Skeletal muscle tissue (tissue), 4 donors: ENCODE data around the gene MARK4. TPM values are rescaled to one million over a fixed set of nuclear protein-coding genes. Genes with fewer than 3 reads are reported as not detected.

Source experiments
- H3K27ac ChIP-seq: one replicate; pipeline ENCODE4 v1.7.0; 2013; ENCODE audit warnings: mild to moderate bottlenecking, low read depth, low read length, inconsistent platforms
- H3K27me3 ChIP-seq, 3 donors: one replicate each; pipeline ENCODE4 v1.7.0; 2013; ENCODE audit warnings: low read length in 3 of 3; ENCODE audit not compliant: control insufficient read depth in 3 of 3, insufficient read depth in 3 of 3
- H3K36me3 ChIP-seq, 3 donors: one replicate each; pipeline ENCODE4 v1.7.0; 2013; ENCODE audit warnings: low read length in 3 of 3; ENCODE audit not compliant: control insufficient read depth in 3 of 3, insufficient read depth in 3 of 3
- H3K4me1 ChIP-seq, 3 donors: one replicate each; pipeline ENCODE4 v1.7.0; 2013; ENCODE audit warnings: low read length in 3 of 3, mild to moderate bottlenecking in 3 of 3; ENCODE audit not compliant: control insufficient read depth in 3 of 3, insufficient read depth in 3 of 3
- H3K4me3 ChIP-seq, 3 donors: one replicate each; pipeline ENCODE4 v1.7.0; 2013; ENCODE audit warnings: low read length in 3 of 3
- H3K9ac ChIP-seq, 3 donors: one replicate each; pipeline ENCODE4 v1.7.0; 2013; ENCODE audit warnings: low read length in 3 of 3, mild to moderate bottlenecking in 3 of 3, moderate library complexity in 2 of 3, low read depth in 1 of 3
- H3K9me3 ChIP-seq, 3 donors: one replicate each; pipeline ENCODE4 v1.7.0; 2013; ENCODE audit warnings: low read length in 3 of 3; ENCODE audit not compliant: control insufficient read depth in 3 of 3
- total RNA-seq: library from RNA; depleted of rRNA; stranded (reverse); fragments of >200 nt; gene quantifications from one replicate; pipeline ENCODE4 v1.2.3, GENCODE V29; 2014
- donor health status: Osteomylitis.

Gene MARK4
- total RNA-seq, 1 donor from 2014 or later = 15.7 TPM

GRCh38 chr19:45238556-45238955 lies 12.5 kb upstream of the MARK4 start:
- Histone ChIP-seq H3K9ac (no peak overlapping the region), H3K27me3 (peaks cover 19 to 37% (median 24%) of the 10 kb centered on the region in 3 donors), H3K27ac (no peak overlapping the region), H3K4me3 (no peak overlapping the region), H3K9me3 (no peaks in the 10 kb centered on the region), H3K4me1 (peaks cover 0 to 3% (median 0%) of the 10 kb centered on the region in 3 donors), H3K36me3 (no peaks in the 10 kb centered on the region)

DNA sequence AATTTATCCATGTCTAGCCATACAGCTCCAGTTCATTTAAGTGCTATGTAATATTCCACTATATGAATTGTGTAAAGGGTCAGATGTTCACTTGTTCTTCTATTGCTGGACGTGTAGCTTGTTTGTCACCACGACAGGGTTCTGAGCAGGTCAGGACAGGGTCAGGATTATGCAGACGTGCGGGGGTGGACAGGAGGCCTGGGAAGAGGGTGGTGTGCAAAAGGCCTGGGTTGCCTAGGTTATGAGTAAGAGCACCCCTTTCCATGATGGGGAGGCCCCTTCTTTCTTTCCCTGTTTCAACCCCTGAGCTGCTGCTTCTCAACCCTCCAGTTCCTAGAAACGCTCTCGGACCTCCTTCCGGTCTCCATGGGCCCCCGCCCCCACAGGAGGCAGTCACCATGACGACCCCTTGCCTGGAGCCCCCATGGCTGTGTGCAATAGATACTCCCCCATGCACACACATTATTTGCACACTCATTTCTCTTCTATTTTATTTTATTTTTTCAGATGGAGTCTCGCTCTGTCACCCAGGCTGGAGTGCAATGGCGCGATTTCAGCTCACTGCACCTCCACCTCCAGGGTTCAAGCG lies 7.8 kb upstream of the MARK4 start:
- H3K9me3 ChIP-seq = no peaks in the 10 kb centered on the region
- H3K36me3 ChIP-seq = no peaks in the 10 kb centered on the region
- no peak overlapping the region for H3K4me3 ChIP-seq
- H3K9ac ChIP-seq = no peak overlapping the region
- peaks cover 0 to 3% (median 0%) of the 10 kb centered on the region in 3 donors for H3K4me1 ChIP-seq
- no peak overlapping the region for H3K27ac ChIP-seq
- H3K27me3 ChIP-seq = peaks cover 0 to 3% (median 3%) of the 10 kb centered on the region in 3 donors

DNA sequence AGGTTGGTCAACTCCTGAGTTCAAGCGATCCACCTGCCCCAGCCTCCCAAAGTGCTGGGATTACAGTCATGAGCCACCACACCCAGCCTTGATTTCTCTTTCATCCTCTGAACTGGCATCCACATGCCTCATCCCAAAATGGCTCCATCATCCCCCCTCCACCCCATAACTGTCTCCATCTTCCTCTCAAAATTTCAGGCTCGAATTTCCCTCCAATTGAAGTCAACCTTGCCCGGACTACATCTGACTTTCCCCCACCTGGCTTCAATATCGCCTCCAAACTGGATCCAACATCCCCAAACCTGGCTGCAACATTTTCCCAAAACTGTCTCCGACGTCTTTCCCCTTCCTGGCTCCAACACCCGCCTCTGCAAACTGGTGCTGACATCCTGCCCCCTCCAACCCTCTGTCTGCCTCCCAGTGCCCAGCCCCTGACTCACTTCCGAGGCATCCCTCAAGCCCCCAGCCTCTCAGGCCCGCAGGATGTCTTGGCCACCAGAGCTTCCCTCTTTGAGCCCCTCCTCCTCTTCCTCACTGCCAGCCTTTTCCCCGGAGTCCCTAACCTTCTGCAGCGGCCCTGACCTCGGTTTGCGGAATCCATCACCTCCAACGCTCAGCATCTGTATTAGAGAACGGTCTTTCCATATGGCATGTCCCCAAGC lies 6.8 kb upstream of the MARK4 start:
- Histone ChIP-seq H3K9me3 (no peaks in the 10 kb centered on the region), H3K9ac (peak overlapping the region in 1 of 3 donors; percentile 33), H3K36me3 (no peaks in the 10 kb centered on the region), H3K4me1 (peaks cover 0 to 7% (median 0%) of the 10 kb centered on the region in 3 donors), H3K27me3 (no peaks in the 10 kb centered on the region), H3K4me3 (peak overlapping the region in 2 of 3 donors; percentile 22 to 51), H3K27ac (no peak overlapping the region)

- Histone ChIP-seq H3K4me3 (peak within 1 kb of the TSS in 2 of 3 donors; percentile 22 to 51), H3K4me1 (peaks cover 2 to 11% (median 4%) of the 10 kb centered on the region in 3 donors), H3K9ac (peak within 1 kb of the TSS in 1 of 3 donors; percentile 33), H3K9me3 (no peaks in the 10 kb centered on the region), H3K36me3 (no peaks in the 10 kb centered on the region), H3K27ac (peak within 1 kb of the TSS; percentile 56), H3K27me3 (no peaks in the 10 kb centered on the region)
Observed at GRCh38 chr19:45245334-45245787, 5.7 kb upstream of the MARK4 start, which contains the start of gene EXOC3L2. Gene EXOC3L2, minus strand, starts transcription at chr19:45245407. Its CDS starts 6,362 bp downstream, at chr19:45239045.

DNA sequence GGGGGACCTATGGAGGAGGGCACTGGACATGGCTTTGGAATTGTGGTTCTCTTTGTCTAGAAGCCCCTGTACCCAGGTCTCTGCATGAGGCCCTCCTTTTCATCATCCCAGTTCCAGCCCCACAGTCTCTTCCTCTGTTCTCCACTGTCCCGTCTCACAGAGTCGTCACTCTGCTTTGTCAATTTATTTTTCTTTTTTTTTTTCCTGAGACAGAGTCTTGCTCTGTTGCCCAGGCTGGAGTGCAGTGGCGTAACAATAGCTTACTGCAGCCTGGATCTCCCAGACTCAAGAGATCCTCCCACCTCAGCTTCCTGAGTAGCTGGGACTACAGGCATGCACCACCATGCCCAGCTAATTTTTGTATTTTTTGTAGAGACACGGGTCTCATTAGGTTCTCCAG lies 5.2 kb upstream of the MARK4 start:
- Histone ChIP-seq H3K9me3 (no peaks in the 10 kb centered on the region), H3K4me1 (peaks cover 7 to 14% (median 7%) of the 10 kb centered on the region in 3 donors), H3K27ac (peak overlapping the region; percentile 56), H3K27me3 (no peaks in the 10 kb centered on the region), H3K4me3 (no peak overlapping the region), H3K9ac (no peak overlapping the region), H3K36me3 (no peaks in the 10 kb centered on the region)

GRCh38 chr19:45247136-45247535 lies 3.9 kb upstream of the MARK4 start:
- no peak overlapping the region for H3K4me3 ChIP-seq
- H3K36me3 ChIP-seq = no peaks in the 10 kb centered on the region
- no peak overlapping the region for H3K9ac ChIP-seq
- no peaks in the 10 kb centered on the region for H3K27me3 ChIP-seq
- no peak overlapping the region for H3K27ac ChIP-seq
- H3K4me1 ChIP-seq = peaks cover 11 to 19% (median 12%) of the 10 kb centered on the region in 3 donors
- no peaks in the 10 kb centered on the region for H3K9me3 ChIP-seq

DNA sequence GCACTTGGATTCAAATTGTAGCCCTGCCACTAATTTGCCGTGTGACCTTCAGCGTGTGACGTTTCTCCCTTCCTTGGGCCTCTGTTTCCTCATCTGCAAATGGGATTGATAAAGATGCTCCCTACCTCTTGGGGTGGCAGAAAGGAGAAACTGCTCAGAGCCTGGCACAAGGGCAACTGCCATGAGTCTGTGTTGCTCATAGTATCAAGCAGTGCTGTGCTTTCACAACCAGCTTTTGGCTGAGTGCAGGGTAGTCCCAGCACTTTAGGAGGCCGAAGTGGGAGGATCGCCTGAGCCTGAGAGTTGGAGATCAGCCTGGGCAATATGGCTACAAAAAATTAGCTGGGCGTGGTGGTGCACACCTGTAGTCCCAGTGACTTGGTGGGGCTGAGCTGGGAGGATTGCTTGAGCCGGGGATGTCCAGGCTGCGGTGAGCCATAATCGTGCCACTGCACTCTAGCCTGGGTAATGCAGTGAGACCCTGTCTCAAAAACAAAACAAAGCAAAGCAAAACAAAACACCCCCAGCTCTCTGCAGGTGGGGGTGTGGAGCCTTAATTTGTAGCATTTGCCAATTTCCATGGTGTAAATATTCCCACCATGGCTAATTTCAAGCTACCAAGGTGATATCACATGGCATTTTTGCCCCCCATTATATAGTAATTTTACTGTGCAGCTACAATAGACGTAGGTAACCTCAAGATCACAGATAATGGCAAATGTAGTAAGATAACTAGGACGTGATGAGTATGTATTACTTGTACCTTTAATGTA lies 1.6 kb upstream of the MARK4 start:
- no peaks in the 10 kb centered on the region for H3K27me3 ChIP-seq
- H3K9me3 ChIP-seq = no peaks in the 10 kb centered on the region
- peaks cover 29 to 34% (median 34%) of the 10 kb centered on the region in 3 donors for H3K4me1 ChIP-seq

DNA sequence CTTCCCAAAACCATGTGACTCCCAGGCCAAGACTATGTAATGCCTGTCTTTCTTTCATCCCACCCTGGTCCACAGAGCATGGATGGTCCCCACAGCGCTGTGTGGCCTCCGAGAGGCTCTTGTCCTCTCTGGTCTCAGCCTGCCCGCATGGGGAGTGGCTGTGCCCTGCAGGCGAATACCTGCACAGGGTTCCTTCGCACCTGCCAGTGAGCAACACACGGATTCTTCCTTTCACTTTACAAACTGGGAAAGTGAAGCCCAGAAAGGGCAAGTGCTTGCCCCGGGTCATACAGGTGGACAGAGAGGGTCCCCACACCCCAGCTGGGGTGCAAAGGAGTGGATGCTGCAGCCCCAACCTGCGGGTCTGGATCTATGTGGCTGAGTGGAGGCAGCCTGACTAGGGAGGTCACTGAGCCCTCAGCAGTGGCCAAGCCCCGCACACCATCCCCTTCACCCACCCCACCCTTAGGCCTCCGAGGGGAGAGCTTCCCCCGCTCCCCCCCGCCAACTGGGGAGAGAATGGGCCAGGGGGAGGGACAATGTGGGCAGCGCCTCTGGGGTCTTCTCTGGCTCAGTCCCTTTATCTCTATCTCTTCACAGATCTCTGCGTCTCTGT lies 747 bp upstream of the MARK4 start:
- H3K4me1 ChIP-seq = peaks cover 29 to 36% (median 34%) of the 10 kb centered on the region in 3 donors
- no peaks in the 10 kb centered on the region for H3K9me3 ChIP-seq
- peak overlapping the region; percentile 68 to 93 (median 79) for H3K4me3 ChIP-seq
- peak overlapping the region; percentile 69 to 88 (median 78) for H3K9ac ChIP-seq
- peaks cover 0 to 2% (median 0%) of the 10 kb centered on the region in 3 donors for H3K36me3 ChIP-seq
- peak overlapping the region; percentile 33 for H3K27ac ChIP-seq
- no peaks in the 10 kb centered on the region for H3K27me3 ChIP-seq

More for the DNA sequence above, 1.6 kb upstream of the MARK4 start:
- Histone ChIP-seq H3K36me3 (peaks cover 0 to 2% (median 0%) of the 10 kb centered on the region in 3 donors), H3K4me3 (no peak overlapping the region), H3K27ac (no peak overlapping the region), H3K9ac (no peak overlapping the region)

DNA sequence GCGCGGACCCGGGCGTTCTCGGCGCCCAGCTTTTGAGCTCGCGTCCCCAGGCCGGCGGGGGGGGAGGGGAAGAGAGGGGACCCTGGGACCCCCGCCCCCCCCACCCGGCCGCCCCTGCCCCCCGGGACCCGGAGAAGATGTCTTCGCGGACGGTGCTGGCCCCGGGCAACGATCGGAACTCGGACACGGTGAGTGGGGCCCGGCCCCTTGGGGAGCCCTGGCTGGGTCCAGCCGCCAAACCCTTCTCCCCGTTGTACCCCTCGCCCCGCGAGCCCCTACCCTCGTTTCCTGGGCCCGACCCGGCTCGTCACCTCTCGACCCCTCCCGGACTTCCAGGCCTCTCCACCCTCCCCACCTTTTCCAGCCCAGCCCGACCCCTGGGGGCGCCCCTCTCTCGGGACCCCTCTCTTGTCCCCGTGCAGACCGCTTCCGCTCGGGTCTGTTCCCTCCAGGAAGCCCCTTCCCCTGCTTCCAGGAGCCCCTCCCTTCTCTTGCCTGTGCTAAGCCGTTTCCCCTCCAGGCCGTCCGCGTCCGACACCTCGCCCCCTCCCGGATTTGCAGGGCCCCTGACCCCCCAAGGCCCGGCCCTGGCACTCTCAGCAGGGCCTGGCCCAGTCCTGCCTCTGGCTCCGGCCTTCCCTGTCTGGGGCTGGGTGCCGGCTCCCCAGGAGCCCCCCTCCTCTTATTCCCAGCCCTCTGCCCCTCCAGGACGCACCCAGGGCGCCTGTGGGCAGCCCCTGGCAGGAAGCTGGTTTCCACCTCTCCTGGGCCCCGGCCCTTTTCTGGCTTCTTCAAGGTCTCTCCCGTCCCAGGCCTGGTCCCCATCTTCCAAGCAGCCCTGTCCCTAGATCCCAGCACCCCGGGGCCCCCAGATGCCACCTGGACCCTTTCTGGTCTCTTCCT lies 632 bp downstream of the MARK4 start:
- H3K9me3 ChIP-seq = no peaks in the 10 kb centered on the region
- H3K4me3 ChIP-seq = peak overlapping the region; percentile 74 to 81 (median 78)
- H3K27ac ChIP-seq = peak overlapping the region; percentile 51
- H3K4me1 ChIP-seq = peaks cover 29 to 36% (median 31%) of the 10 kb centered on the region in 3 donors
- peaks cover 0 to 2% (median 0%) of the 10 kb centered on the region in 3 donors for H3K36me3 ChIP-seq
- H3K27me3 ChIP-seq = no peaks in the 10 kb centered on the region
- H3K9ac ChIP-seq = peak overlapping the region; percentile 74 to 88 (median 87)
